A549 (cell line): ENCODE measurements around the gene PVALEF. TPM values are rescaled to one million over a fixed set of nuclear protein-coding genes. Genes with fewer than 3 reads are reported as not detected.

Experiments used
- ATAC-seq, 2 experiments: fragments of 200-7000 bp in 1 of 2; fragments of >200 bp in 1 of 2; cut with Nextera tagmentation in 1 of 2; cut with Tn5 transposase in 1 of 2; 3 replicates each; pipeline versions ENCODE4 v1.8.0 to v1.9.1; 2018 to 2020; ENCODE audit warnings: mild to moderate bottlenecking in 1 of 2, moderate library complexity in 1 of 2
- CTCF ChIA-PET: fragments of 300-600 bp; sonication (Branson Sonifier 250); formaldehyde crosslinking; extraction: SDS; loops from one replicate; lab custom pipeline; 2021; ENCODE audit warnings: antibody characterized with exemption, inconsistent platforms; lab: Yijun Ruan, JAX
- POLR2A ChIA-PET: fragments of 350-600 bp; formaldehyde crosslinking; extraction: SDS; loops from one replicate; lab custom pipeline; 2021; ENCODE audit warnings: antibody characterized with exemption, inconsistent platforms; lab: Yijun Ruan, JAX
- DNase-seq, 2 experiments: peaks; one replicate each; pipeline versions ENCODE4 v3.0.0 to v3.0.0-alpha.2; 2011 to 2016; ENCODE audit warnings: low read depth in 1 of 2, low spot score in 1 of 2
- FAIRE-seq: peaks from 2 replicates; lab custom pipeline; 2011; peaks lifted over from hg19 to GRCh38; lab: Jason Lieb, UNC
- H3K27ac ChIP-seq, 2 experiments: fragments of >200 bp; sonication (Bioruptor Twin); formaldehyde crosslinking; 3 replicates each; pipeline ENCODE4 v1.5.1; 2016 to 2017
- H3K4me1 ChIP-seq: fragments of >200 bp; sonication (Bioruptor Twin); formaldehyde crosslinking; 3 replicates; pipeline ENCODE4 v1.6.1; 2016
- H3K4me2 ChIP-seq: fragments of >200 bp; sonication (Bioruptor Twin); formaldehyde crosslinking; 3 replicates; pipeline ENCODE4 v1.6.1; 2016
- H3K4me3 ChIP-seq: fragments of >200 bp; sonication (Bioruptor Twin); formaldehyde crosslinking; 3 replicates; pipeline ENCODE4 v1.5.1; 2016
- H3K9me3 ChIP-seq: fragments of >200 bp; sonication (Bioruptor Twin); formaldehyde crosslinking; 3 replicates; pipeline ENCODE4 v1.6.1; 2016
- BCL3 ChIP-seq: fragments of >200 bp; sonication (Bioruptor Twin); formaldehyde crosslinking; IDR thresholded peaks from 3 replicates; pipeline ENCODE4 v1.6.1; 2016
- BHLHE40 ChIP-seq: IDR thresholded peaks from 2 replicates; pipeline ENCODE4 v1.6.1; 2012; ENCODE audit warnings: low read depth, low read length, inconsistent platforms
- CBX8 ChIP-seq: fragments of 200-600 bp; sonication (generic); IDR thresholded peaks from 2 replicates; pipeline ENCODE4 v1.6.1; 2016
- CHD4 ChIP-seq: fragments of 200-600 bp; sonication (generic); IDR thresholded peaks from 2 replicates; pipeline ENCODE4 v1.6.1; 2016; ENCODE audit warnings: antibody characterized with exemption, mild to moderate bottlenecking, borderline replicate concordance
- E2F6 ChIP-seq: IDR thresholded peaks from 2 replicates; pipeline ENCODE4 v1.6.1; 2012; ENCODE audit warnings: low read depth, borderline replicate concordance
- EHF ChIP-seq: fragments of 250-450 bp; sonication (Bioruptor Pico); IDR thresholded peaks from 2 replicates; pipeline ENCODE4 v1.5.0; 2020; ENCODE audit warnings: mild to moderate bottlenecking
- FOSB ChIP-seq: fragments of 250-450 bp; sonication (Bioruptor Pico); IDR thresholded peaks from 2 replicates; pipeline ENCODE4 v1.5.0; 2020; ENCODE audit warnings: mild to moderate bottlenecking, moderate library complexity
- FOSL2 ChIP-seq, 2 experiments: fragments of 450-650 bp in 1 of 2; fragments of >200 bp in 1 of 2; sonication (Bioruptor Twin) in 1 of 2; formaldehyde crosslinking; IDR thresholded peaks; 2 replicates each; pipeline versions ENCODE4 v1.5.0 to v1.6.1; 2016 to 2020; ENCODE audit warnings: mild to moderate bottlenecking in 1 of 2, moderate library complexity in 1 of 2
- HDAC2 ChIP-seq: fragments of 200-600 bp; sonication (generic); IDR thresholded peaks from 2 replicates; pipeline ENCODE4 v1.6.1; 2016
- HOXA7 ChIP-seq: fragments of 250-450 bp; sonication (Bioruptor Pico); IDR thresholded peaks from 2 replicates; pipeline ENCODE4 v1.5.0; 2020; ENCODE audit warnings: mild to moderate bottlenecking, moderate library complexity
- HOXB5 ChIP-seq: fragments of 250-450 bp; sonication (Bioruptor Pico); IDR thresholded peaks from 2 replicates; pipeline ENCODE4 v1.5.0; 2020; ENCODE audit warnings: mild to moderate bottlenecking, moderate library complexity
- JUNB ChIP-seq: fragments of >200 bp; sonication (Bioruptor Twin); formaldehyde crosslinking; IDR thresholded peaks from 2 replicates; pipeline ENCODE4 v1.6.1; 2016
- KDM5A ChIP-seq: fragments of 200-600 bp; sonication (generic); IDR thresholded peaks from 2 replicates; pipeline ENCODE4 v1.6.1; 2016; ENCODE audit warnings: antibody characterized with exemption, mild to moderate bottlenecking
- MAZ ChIP-seq: fragments of 150-350 bp; IDR thresholded peaks from 2 replicates; pipeline ENCODE4 v1.6.1; 2014; ENCODE audit warnings: antibody characterized with exemption, low read depth, low read length, borderline replicate concordance
- NFE2L2 ChIP-seq: fragments of 150-350 bp; conservative IDR thresholded peaks from 2 replicates; pipeline ENCODE4 v1.6.1; 2014; ENCODE audit warnings: low read length
- NPAS2 ChIP-seq: fragments of 250-450 bp; sonication (Bioruptor Pico); IDR thresholded peaks from 2 replicates; pipeline ENCODE4 v1.8.0; 2022; ENCODE audit warnings: mild to moderate bottlenecking, moderate library complexity, borderline replicate concordance
- NR3C1 ChIP-seq: fragments of >200 bp; sonication (Bioruptor Twin); formaldehyde crosslinking; IDR thresholded peaks from 3 replicates; pipeline ENCODE4 v1.6.1; 2017
- PBX3 ChIP-seq: IDR thresholded peaks from 2 replicates; pipeline ENCODE4 v1.6.1; 2012
- PHF8 ChIP-seq: fragments of 200-600 bp; sonication (generic); IDR thresholded peaks from 2 replicates; pipeline ENCODE4 v1.6.1; 2016; ENCODE audit warnings: low read depth, mild to moderate bottlenecking, antibody characterized with exemption, moderate library complexity, borderline replicate concordance
- RARB ChIP-seq: fragments of 250-450 bp; sonication (Bioruptor Pico); IDR thresholded peaks from 2 replicates; pipeline ENCODE4 v1.8.0; 2021; ENCODE audit warnings: mild to moderate bottlenecking, moderate library complexity
- RFX5 ChIP-seq: fragments of 450-650 bp; IDR thresholded peaks from 2 replicates; pipeline ENCODE4 v1.7.1; 2014; ENCODE audit warnings: antibody characterized with exemption, mild to moderate bottlenecking, moderate library complexity
- RNF2 ChIP-seq: fragments of 200-600 bp; sonication (generic); IDR thresholded peaks from 2 replicates; pipeline ENCODE4 v1.6.1; 2016; ENCODE audit warnings: low read depth, mild to moderate bottlenecking, antibody characterized with exemption, moderate library complexity, borderline replicate concordance
- TP53 ChIP-seq: fragments of 250-450 bp; sonication (Bioruptor Pico); IDR thresholded peaks from 2 replicates; pipeline ENCODE4 v1.5.0; 2021; ENCODE audit warnings: mild to moderate bottlenecking, moderate library complexity
- USF2 ChIP-seq: fragments of 450-650 bp; IDR thresholded peaks from 2 replicates; pipeline ENCODE4 v1.6.1; 2014; ENCODE audit warnings: antibody characterized with exemption
- ZC3H11A ChIP-seq: fragments of 450-650 bp; IDR thresholded peaks from 2 replicates; pipeline ENCODE4 v1.6.1; 2014; ENCODE audit warnings: antibody characterized with exemption, mild to moderate bottlenecking
- ZFP36 ChIP-seq: fragments of 450-650 bp; IDR thresholded peaks from 2 replicates; pipeline ENCODE4 v1.6.1; 2014; ENCODE audit warnings: borderline replicate concordance; ENCODE audit not compliant: partially characterized antibody
- WGBS: methylation state at CpG from one replicate; pipeline ENCODE4 v1.1.6; 2017; ENCODE audit errors: missing lambda C conversion rate; 5-methylcytosine and 5-hydroxymethylcytosine counted together
- polyA plus RNA-seq, 4 experiments: library from polyadenylated mRNA; depleted of rRNA in 3 of 4; stranded (reverse); fragments of >200 nt; fragmentation: RNase III in 1 of 4; extraction: RNeasy Plus Mini Kit Qiagen cat#74134 plus additional on column Dnase treatment in 1 of 4; gene quantifications; 2 replicates in 3 of 4; 3 replicates in 1 of 4; pipeline ENCODE4 v1.2.3, GENCODE V29; 2011 to 2017

Gene PVALEF
- polyA plus RNA-seq, 2 of the 4 experiments (the other 2 are of a cell fraction): not detected

- Histone ChIP-seq H3K9me3 (no peaks in the 10 kb centered on the region), H3K4me2 (0 out of 3 replicates have a peak overlapping the region, but pooled peaks have one; percentile 16)
- CTCF ChIA-PET: interaction anchor here (0.6 to 1.5 kb wide), 5 partner anchors 8 to 76 kb away, joined by 3 to 6 read pairs (median 4); no protein-coding TSS in a partner anchor
- TF ChIP-seq RNF2: no peak
- TF ChIP-seq HDAC2: no peak
- TF ChIP-seq ZC3H11A: no peak
- TF ChIP-seq, all 56 proteins: peak for 0
- POLR2A ChIA-PET: interaction anchor here (1.2 kb wide), 1 partner anchor 113 kb away, joined by 3 read pairs; the partner anchor contains the start of genes NDUFAF8 and TEPSIN
- ATAC-seq (0 out of 6 replicates have a peak, but pooled peaks of 1 of the 2 experiments have one; percentile 1), FAIRE-seq (no peak), DNase-seq (no peak)
- Histone ChIP-seq H3K4me3 (no peak overlapping the region), H3K4me1 (peaks cover 10% of the 10 kb centered on the region), H3K27ac (0 out of 6 replicates have a peak overlapping the region, but pooled peaks of 1 of the 2 experiments have one; percentile 23)
- WGBS: 66% methylated on average over 12 of the region's 14 CpGs
Observed at GRCh38 chr17:81125573-81126081, 39.7 kb upstream of the PVALEF start.

- ATAC-seq (no peak), FAIRE-seq (no peak), DNase-seq (no peak)
- TF ChIP-seq RNF2 (no peak), NFE2L2 (no peak), HOXA7 (no peak), ZFP36 (no peak), PBX3 (no peak), NR3C1 (no peak), EHF (CRISPR knock-in tag) (no peak), CBX8 (no peak), BHLHE40 (no peak), TP53 (no peak), E2F6 (no peak)
- POLR2A ChIA-PET: no interaction called here
- H3K27ac ChIP-seq: no peak overlapping the region
- CTCF ChIA-PET: interaction anchor here (0.9 to 1.5 kb wide), 4 partner anchors 7 to 75 kb away, joined by 3 to 4 read pairs (median 4); no protein-coding TSS in a partner anchor
- peaks cover 10% of the 10 kb centered on the region for H3K4me1 ChIP-seq
- 89% methylated on average over 24 of the region's 34 CpGs for whole genome bisulfite sequencing
- no peaks in the 10 kb centered on the region for H3K9me3 ChIP-seq
- H3K4me3 ChIP-seq: no peak overlapping the region
- no peak overlapping the region for H3K4me2 ChIP-seq
Observed at GRCh38 chr17:81126281-81127132, 38.8 kb upstream of the PVALEF start.

GRCh38 chr17:81127133-81127455, 38.2 kb upstream of the PVALEF start:
- ATAC-seq: no peak
- no peak for FAIRE-seq
- TF ChIP-seq NFE2L2 (no peak), ZFP36 (no peak), PHF8 (no peak), PBX3 (no peak), JUNB (no peak), RARB (CRISPR knock-in tag) (no peak), FOSB (CRISPR knock-in tag) (no peak), NPAS2 (no peak), HOXB5 (CRISPR knock-in tag) (no peak), RFX5 (no peak), HOXA7 (no peak), MAZ (no peak), CHD4 (no peak), USF2 (no peak), TP53 (no peak), BCL3 (no peak), NR3C1 (no peak), KDM5A (no peak), FOSL2 (IDR thresholded peaks at IDR 0.05) (no peak), FOSL2 (CRISPR knock-in tag; IDR thresholded peaks at IDR 0.05) (no peak)
- no peaks in the 10 kb centered on the region for H3K9me3 ChIP-seq
- ChIA-PET POLR2A (no interaction called here), CTCF (interaction anchor here (0.7 to 1.3 kb wide), 3 partner anchors 16 to 62 kb away, joined by 3 read pairs; no protein-coding TSS in a partner anchor)
- H3K4me3 ChIP-seq: no peak overlapping the region
- H3K4me1 ChIP-seq: peaks cover 10% of the 10 kb centered on the region
- no peak overlapping the region for H3K4me2 ChIP-seq
- no peak overlapping the region for H3K27ac ChIP-seq
- no CpG with 5 or more reads among the region's 5 CpGs for WGBS
- DNase-seq: no peak
